Activated T-cell treated with anti-CD3 and anti-CD28 coated beads, Interleukin-2, amount 50 U/mL, for 24 hours (primary cell): ENCODE data around the gene MTUS2.

ENCODE experiments used
- DNase-seq: peaks from one replicate; pipeline ENCODE4 v3.0.0-alpha.2; 2020
- H3K27ac Mint-ChIP-seq: 2 replicates; pipeline ENCODE4 v1.8.0; 2020; ENCODE audit warnings: mild to moderate bottlenecking, mixed read lengths
- H3K27me3 Mint-ChIP-seq: 2 replicates; pipeline ENCODE4 v1.8.0; 2020; ENCODE audit warnings: mixed read lengths
- H3K36me3 Mint-ChIP-seq: 2 replicates; pipeline ENCODE4 v1.8.0; 2020; ENCODE audit warnings: low read depth, mixed read lengths
- H3K4me1 Mint-ChIP-seq: 2 replicates; pipeline ENCODE4 v1.8.0; 2020; ENCODE audit warnings: low read depth, mixed read lengths
- H3K4me3 Mint-ChIP-seq: 2 replicates; pipeline ENCODE4 v1.8.0; 2020; ENCODE audit warnings: mild to moderate bottlenecking, moderate library complexity, mixed read lengths
- H3K9me3 Mint-ChIP-seq: 2 replicates; pipeline ENCODE4 v1.8.0; 2020; ENCODE audit warnings: mixed read lengths

MTUS2 gene

DNA sequence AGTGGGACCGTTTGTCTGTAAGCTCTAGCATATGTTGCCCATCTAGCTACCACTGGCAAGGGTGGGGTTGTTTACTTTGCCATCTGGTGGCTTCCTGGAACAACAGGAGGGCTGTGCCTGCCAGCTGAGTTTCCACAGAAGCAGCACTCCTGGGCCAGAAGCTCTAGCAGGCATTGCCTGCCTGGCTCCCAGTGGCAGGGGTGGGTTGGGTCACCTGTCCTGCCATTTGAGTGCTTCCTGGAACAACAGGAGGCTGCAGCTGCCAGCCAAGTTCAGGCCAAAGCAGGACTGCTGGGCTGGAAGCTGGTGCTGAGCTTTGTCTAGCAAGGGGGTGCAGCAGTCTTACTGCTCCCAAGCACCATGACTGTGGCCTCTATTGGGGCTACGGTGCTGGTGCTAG is 239.7 kb downstream of the MTUS2 start:
- DNase-seq: no peak
- Mint-ChIP-seq H3K27ac (no peak overlapping the region), H3K4me3 (no peak overlapping the region), H3K36me3 (no peaks in the 10 kb centered on the region), H3K4me1 (no peaks in the 10 kb centered on the region), H3K27me3 (no peaks in the 10 kb centered on the region), H3K9me3 (peaks cover 22% of the 10 kb centered on the region)

DNA sequence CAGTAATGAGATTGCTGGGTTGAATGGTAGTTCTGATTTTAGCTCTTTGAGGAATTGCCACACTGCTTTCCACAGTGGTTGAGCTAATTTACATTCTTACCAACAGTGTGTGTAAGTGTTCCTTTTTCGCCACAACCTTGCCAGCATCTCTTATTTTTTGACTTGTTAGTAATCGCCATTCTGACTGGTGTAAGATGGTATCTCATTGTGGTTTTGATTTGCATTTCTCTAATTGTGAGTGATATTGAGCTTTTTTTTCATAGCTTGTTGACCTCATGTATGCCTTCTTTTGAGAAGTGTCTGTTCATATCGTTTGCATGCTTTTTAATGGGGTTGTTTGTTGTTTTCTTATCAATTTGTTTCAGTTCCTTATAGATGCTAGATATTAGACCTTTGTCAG is 245.0 kb downstream of the MTUS2 start:
- no peak overlapping the region for H3K27ac Mint-ChIP-seq
- DNase-seq: no peak
- H3K36me3 Mint-ChIP-seq: no peaks in the 10 kb centered on the region
- no peak overlapping the region for H3K4me3 Mint-ChIP-seq
- no peaks in the 10 kb centered on the region for H3K4me1 Mint-ChIP-seq
- no peaks in the 10 kb centered on the region for H3K27me3 Mint-ChIP-seq
- H3K9me3 Mint-ChIP-seq: peaks cover 2% of the 10 kb centered on the region

DNA sequence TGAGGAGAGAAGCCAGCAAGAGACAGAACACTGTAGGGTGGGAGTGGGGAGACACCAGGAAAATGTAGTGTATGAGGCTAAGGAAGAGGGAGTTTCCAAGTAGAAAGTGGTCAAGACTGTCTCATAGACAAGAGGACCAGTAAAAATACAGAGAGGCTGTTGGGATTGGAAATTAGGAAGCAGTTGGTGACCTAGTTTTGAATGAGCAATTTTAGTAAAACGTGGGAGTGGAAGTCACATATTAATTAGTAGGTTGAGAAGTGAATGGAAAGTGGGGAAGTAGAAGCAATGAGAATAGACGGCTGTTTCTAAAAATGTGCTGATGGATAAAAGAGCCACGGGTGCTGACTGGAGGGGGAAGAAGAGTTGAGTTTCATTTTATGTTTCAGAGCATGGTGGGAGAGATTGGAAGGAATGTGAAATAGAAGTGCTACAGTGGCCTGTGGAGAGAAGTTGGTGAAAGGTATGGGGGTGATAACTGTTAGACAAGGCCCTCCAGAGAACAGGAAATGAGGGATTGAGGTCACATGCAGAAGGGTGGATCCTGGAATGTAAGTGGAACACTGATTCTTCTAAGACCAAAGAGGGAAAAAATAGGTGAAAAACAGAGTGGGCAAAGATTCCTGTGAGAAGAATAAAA is 247.3 kb downstream of the MTUS2 start:
- Mint-ChIP-seq H3K9me3 (no peaks in the 10 kb centered on the region), H3K27ac (no peak overlapping the region), H3K4me3 (no peak overlapping the region), H3K36me3 (no peaks in the 10 kb centered on the region), H3K27me3 (no peaks in the 10 kb centered on the region), H3K4me1 (no peaks in the 10 kb centered on the region)
- no peak for DNase-seq

DNA sequence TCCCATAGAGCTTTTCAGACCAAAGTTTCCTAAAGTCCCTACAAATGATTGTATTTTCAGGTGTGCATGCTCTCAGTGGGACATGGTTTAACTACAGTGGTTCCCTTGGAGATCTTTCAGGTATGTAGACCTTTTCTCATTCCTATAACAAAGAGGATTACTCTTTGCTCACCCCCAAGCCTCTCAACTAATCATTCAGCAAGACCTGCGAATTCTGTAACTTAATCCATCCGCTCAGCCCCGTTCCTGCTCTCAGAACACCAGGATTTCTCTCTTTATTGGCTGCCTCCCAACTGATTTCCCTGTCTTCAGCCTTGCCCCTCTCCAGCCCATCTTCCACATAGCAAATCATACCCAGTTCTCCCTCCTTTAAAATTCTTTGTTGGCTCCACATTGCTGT is 253.6 kb downstream of the MTUS2 start:
- no peaks in the 10 kb centered on the region for H3K4me1 Mint-ChIP-seq
- H3K27me3 Mint-ChIP-seq: peaks cover 3% of the 10 kb centered on the region
- H3K36me3 Mint-ChIP-seq: no peaks in the 10 kb centered on the region
- H3K9me3 Mint-ChIP-seq: no peaks in the 10 kb centered on the region
- no peak for DNase-seq
- no peak overlapping the region for H3K4me3 Mint-ChIP-seq
- no peak overlapping the region for H3K27ac Mint-ChIP-seq

DNA sequence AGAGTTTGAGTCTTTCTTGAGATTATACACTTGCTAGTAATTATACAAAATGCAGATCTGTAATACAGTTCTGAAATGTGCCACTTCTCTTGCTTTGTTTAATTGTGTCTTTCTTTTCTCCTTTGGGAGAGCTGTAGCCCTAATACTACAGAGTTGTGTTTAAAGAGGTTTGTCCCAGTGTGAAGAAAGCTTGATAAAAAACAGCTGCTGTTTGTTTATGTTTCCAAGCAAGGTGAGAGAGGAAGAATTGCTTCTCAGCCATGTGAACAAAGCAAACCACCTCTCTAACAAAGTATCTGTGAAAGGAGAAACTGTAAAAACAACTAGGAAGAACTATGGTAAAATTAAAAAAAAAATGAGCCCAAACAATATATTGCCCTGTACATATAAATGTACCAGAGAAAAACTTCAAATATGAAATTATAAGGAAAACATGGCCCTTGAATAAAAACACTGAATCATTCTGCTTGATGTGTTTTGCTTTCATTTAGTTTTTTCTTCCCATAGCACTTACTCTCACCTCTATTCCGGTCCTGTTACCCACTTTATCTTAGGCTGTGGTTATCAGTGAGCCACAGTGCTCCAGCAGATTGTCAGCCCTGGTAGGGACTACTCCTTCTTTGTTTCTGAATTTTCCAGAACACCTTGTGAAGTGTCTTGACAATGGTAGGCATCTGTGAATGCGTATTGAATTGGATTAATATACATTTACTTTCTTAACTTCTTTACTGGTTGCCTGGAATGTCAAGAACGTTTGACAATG is 257.1 kb downstream of the MTUS2 start:
- H3K4me1 Mint-ChIP-seq: peaks cover 7% of the 10 kb centered on the region
- no peak overlapping the region for H3K27ac Mint-ChIP-seq
- no peak overlapping the region for H3K4me3 Mint-ChIP-seq
- H3K36me3 Mint-ChIP-seq: no peaks in the 10 kb centered on the region
- DNase-seq: no peak
- H3K9me3 Mint-ChIP-seq: peaks cover 5% of the 10 kb centered on the region
- H3K27me3 Mint-ChIP-seq: peaks cover 3% of the 10 kb centered on the region

DNA sequence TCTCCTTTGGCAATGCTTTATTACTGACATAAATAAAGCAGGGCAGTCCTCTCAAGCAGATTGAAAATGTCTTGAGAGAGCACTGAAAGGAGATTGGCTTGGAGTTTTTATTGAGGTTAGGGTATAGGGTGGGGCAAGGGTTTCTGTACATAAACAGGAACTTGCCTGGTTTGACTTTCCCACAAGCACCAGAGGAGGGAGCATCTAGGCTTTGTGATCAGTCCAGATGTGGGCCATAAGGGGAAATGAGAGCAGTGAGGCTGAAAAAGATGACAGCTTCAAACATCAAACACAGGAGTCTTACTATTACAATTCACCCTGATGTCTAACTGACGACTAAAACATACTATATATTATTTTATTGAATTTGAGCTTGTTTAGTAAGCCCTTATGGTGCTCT is 260.9 kb downstream of the MTUS2 start:
- Mint-ChIP-seq H3K4me3 (no peak overlapping the region), H3K9me3 (peaks cover 8% of the 10 kb centered on the region)

DNA sequence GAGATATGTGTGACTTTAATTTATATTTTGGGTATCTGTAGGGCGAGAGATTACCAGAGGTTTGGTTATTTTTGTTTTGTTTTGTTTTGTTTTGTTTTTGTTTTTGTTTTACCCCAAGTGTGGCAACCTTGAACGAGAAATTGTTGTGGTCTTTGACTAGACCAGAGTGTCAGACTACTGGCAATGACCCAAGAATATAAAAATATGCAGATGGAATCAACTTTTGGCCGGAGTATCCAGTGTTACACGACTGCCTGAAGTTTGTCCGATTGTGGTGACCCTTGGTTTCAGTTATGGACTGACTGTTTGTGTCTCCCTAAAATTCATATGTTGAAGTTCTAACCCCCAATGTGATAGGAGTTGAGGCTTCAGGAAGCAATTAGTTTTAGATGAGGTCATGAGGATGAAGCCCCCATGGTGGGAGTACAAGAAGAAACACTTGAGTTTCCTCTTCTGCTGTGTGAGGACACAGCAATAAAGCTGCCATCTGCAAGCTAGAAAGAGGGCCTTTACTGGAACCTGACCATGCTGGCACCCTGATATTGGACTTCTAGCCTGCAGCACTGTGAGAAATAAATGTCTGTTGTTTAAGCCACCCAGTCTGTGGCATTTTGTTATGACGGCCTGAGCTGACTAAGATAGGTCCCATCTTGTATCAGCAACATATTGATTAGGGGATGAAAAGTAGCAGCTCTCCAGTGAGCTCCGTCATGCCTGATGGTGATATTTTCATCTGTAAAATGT is 261.7 kb downstream of the MTUS2 start:
- H3K4me1 Mint-ChIP-seq: peaks cover 7% of the 10 kb centered on the region
- no peaks in the 10 kb centered on the region for H3K36me3 Mint-ChIP-seq
- peaks cover 8% of the 10 kb centered on the region for H3K9me3 Mint-ChIP-seq
- DNase-seq: no peak
- H3K27ac Mint-ChIP-seq: no peak overlapping the region
- no peaks in the 10 kb centered on the region for H3K27me3 Mint-ChIP-seq
- H3K4me3 Mint-ChIP-seq: no peak overlapping the region

More for the DNA sequence above, 260.9 kb downstream of the MTUS2 start:
- Mint-ChIP-seq H3K27me3 (no peaks in the 10 kb centered on the region), H3K27ac (no peak overlapping the region), H3K4me1 (peaks cover 7% of the 10 kb centered on the region), H3K36me3 (no peaks in the 10 kb centered on the region)
- DNase-seq: no peak

DNA sequence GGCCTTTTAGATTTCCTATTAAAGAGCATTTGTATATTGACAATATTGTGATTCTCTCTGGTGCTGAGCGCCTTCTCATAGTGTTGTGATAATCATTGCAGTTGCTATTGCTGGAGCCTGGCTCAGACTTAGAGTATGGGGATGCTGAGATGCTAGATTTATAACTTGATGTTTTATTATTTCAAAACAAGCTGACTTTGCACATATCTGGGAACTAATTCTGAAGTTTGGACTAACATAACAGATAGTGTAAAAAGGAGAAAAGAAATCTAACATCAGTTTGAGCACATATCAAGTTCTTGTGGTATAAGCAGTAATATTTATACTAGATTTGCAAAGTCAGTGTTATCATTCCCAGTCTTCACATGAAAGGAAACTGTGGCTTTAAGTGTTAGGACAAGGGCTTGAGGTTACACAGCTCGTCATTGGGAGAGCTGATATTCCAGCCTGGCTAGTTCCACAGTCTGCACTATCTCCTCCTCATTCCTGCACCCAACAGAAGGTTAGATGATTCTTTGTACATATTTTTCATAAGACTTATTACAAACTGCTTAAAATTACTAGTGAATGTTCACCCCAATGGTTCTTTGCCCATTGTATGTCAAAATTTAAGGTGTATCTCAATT is 279.8 kb downstream of the MTUS2 start:
- H3K9me3 Mint-ChIP-seq: no peaks in the 10 kb centered on the region
- no peak for DNase-seq
- no peak overlapping the region for H3K4me3 Mint-ChIP-seq
- no peaks in the 10 kb centered on the region for H3K36me3 Mint-ChIP-seq
- H3K4me1 Mint-ChIP-seq: no peaks in the 10 kb centered on the region
- H3K27me3 Mint-ChIP-seq: no peaks in the 10 kb centered on the region
- H3K27ac Mint-ChIP-seq: no peak overlapping the region

DNA sequence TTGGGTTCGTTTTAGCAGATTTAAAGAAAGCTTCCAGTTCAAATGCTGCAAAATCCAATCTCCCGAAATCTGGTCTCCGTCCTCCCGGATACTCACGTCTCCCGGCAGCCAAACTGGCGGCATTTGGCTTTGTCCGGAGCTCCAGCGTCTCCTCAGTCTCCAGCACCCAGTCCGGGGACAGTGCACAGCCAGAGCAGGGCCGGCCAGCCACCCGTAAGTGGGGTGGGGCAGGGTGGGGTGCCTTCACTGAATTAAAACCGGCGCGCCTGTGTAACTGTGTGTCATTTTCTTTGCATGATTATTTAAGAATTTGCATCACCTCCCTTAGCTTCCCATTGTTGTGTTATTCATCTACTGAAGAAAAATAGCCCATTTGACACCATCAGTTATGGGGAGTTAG is 280.6 kb downstream of the MTUS2 start:
- no peaks in the 10 kb centered on the region for H3K9me3 Mint-ChIP-seq
- DNase-seq: no peak
- no peaks in the 10 kb centered on the region for H3K4me1 Mint-ChIP-seq
- no peaks in the 10 kb centered on the region for H3K36me3 Mint-ChIP-seq
- no peak overlapping the region for H3K4me3 Mint-ChIP-seq
- no peaks in the 10 kb centered on the region for H3K27me3 Mint-ChIP-seq
- no peak overlapping the region for H3K27ac Mint-ChIP-seq

DNA sequence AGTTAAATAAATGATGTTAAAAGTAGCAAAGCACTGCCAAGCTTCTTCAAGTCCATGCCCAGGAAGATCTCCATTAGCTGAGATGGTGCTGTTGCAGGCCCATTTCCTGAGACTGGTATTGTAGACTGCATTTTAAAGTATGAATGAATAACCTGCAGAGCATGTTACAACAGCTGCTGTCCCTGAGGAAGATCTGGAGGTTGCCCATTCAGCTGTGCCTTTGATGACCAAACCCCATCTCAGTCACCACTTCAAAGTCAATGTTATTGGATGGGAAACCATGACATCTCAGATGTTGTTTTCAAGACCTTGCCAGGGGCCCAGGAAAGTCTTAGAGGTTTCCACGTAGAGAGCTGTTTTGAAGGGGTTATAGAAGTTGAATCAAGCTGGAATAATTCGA is 281.3 kb downstream of the MTUS2 start:
- Mint-ChIP-seq H3K27ac (no peak overlapping the region), H3K36me3 (no peaks in the 10 kb centered on the region), H3K9me3 (no peaks in the 10 kb centered on the region), H3K27me3 (no peaks in the 10 kb centered on the region), H3K4me1 (no peaks in the 10 kb centered on the region), H3K4me3 (no peak overlapping the region)
- no peak for DNase-seq

DNA sequence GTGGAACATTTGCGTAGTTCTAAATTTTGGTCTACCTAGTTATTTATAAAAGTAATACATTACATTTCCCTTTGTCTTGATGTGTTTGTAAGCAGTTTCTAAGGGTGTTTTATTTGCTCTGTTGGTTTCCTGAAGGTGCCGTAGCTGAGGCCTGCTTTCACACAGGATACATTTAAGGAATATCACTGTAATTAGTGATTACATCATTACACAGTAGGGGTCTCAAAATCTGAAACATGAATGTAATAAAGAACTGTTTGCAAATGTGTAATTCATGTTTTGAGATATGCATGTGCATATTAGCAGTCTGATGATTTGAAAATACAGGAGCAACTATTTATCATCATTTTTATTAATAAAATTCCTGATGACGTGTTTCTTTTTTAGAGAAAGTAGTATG is 281.8 kb downstream of the MTUS2 start:
- Mint-ChIP-seq H3K4me1 (no peaks in the 10 kb centered on the region), H3K27me3 (no peaks in the 10 kb centered on the region), H3K36me3 (no peaks in the 10 kb centered on the region)

DNA sequence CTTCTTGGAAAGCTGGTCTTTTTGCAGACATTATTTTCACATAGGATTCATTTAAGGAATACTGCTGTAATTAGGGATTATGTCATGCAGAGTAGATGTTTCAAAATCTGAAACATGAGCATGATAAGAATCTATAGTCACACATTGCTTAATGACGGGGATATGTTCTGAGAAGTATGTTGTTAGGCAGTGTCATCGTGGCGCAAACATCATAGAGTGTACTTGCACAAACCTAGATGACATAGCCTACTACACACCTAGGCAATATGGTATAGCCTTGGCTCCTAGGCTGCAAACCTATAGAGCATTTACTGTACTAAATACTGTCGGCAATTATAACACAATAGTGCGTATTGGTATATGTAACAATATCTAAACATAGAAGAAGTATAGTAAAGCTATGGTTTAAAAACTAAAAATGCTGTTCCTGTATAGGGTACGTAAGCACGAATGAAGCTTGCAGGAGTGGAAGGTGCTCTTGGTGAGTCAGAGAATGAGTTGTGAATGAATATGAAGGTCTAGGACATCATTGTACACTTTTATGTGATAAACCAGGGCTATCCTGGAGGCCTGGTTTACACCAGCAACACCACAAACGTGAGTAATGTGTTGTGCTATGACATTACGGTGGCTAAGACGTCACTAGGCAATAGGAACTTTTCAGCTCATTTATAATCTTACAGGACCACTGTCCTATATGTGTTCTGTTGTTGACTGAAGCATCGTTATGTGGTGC is 283.1 kb downstream of the MTUS2 start:
- Mint-ChIP-seq H3K27ac (no peak overlapping the region), H3K36me3 (no peaks in the 10 kb centered on the region), H3K4me1 (no peaks in the 10 kb centered on the region), H3K4me3 (no peak overlapping the region), H3K9me3 (no peaks in the 10 kb centered on the region), H3K27me3 (no peaks in the 10 kb centered on the region)
- DNase-seq: no peak

More for the DNA sequence above, 281.8 kb downstream of the MTUS2 start:
- DNase-seq: no peak
- no peak overlapping the region for H3K4me3 Mint-ChIP-seq
- H3K27ac Mint-ChIP-seq: no peak overlapping the region
- no peaks in the 10 kb centered on the region for H3K9me3 Mint-ChIP-seq

DNA sequence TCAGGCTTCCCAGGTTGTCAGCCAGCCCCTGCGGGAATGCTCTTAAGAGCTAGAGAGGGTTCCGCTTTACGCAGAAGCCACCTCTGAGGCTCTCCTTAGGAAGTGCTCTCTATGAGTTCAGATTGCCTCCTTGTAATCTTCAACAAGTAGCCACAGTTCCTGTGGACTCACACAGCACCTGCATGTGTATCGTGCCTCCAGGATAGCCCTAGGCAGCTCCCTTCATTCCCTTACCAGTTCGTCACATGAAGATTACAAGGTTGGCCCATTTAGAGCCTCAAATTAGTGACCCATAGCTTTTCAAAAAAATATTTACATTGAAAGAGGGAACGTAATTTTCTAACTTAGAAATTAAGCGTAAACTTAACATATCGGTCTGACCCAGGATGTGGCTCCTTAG is 284.3 kb downstream of the MTUS2 start:
- no peak overlapping the region for H3K4me3 Mint-ChIP-seq
- no peaks in the 10 kb centered on the region for H3K4me1 Mint-ChIP-seq

DNA sequence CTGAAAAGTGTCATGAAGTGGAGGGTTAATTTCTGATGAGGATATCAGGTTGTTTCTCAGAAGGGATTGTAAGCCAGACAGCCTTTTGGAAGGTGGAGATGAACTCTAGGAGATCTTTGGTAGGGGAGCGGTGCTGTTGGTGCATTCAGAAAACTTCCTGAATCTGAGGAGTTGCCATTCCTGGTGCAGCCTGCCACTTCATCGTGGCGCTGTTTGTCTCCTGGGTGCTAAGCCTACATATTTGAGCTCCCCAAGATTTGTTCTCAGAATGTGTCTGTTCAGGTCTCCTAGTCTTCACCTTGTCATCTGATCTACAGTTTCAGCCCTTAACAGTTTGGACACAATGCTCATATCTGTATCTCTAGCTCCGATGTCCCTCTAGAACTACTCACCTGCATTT is 285.6 kb downstream of the MTUS2 start:
- Mint-ChIP-seq H3K9me3 (no peaks in the 10 kb centered on the region), H3K27ac (no peak overlapping the region), H3K4me1 (no peaks in the 10 kb centered on the region), H3K27me3 (peaks cover 4% of the 10 kb centered on the region), H3K4me3 (no peak overlapping the region), H3K36me3 (no peaks in the 10 kb centered on the region)
- no peak for DNase-seq

More for the DNA sequence above, 284.3 kb downstream of the MTUS2 start:
- DNase-seq: no peak
- no peak overlapping the region for H3K27ac Mint-ChIP-seq
- H3K9me3 Mint-ChIP-seq: no peaks in the 10 kb centered on the region
- no peaks in the 10 kb centered on the region for H3K36me3 Mint-ChIP-seq
- peaks cover 4% of the 10 kb centered on the region for H3K27me3 Mint-ChIP-seq
